HL-60 (cell line): Measurements from ENCODE around the gene SOX6.
"Not testable (repeated sequence)": the region's sequence is repeated elsewhere in the genome, so short reads cannot be mapped to it uniquely, and the experiment has no call there.

Experiments
- DNase-seq, 2 experiments: peaks; one replicate each; pipeline ENCODE4 v3.0.0-alpha.2; 2010 to 2020; ENCODE audit warnings: low read depth in 1 of 2, low spot score in 1 of 2
- H3K27ac ChIP-seq: fragments of 250-450 bp; sonication (Bioruptor Pico); replicated peaks from 2 replicates; pipeline ENCODE4 v1.5.1; 2020; ENCODE audit warnings: mild to moderate bottlenecking, moderate library complexity
- H3K27me3 ChIP-seq: fragments of 250-450 bp; sonication (Bioruptor Pico); 2 replicates; pipeline ENCODE4 v1.5.1; 2021; ENCODE audit warnings: mild to moderate bottlenecking, moderate library complexity; ENCODE audit not compliant: insufficient read depth, poor library complexity, severe bottlenecking
- H3K4me3 ChIP-seq: replicated peaks from 2 replicates; pipeline ENCODE4 v1.5.1; 2011; ENCODE audit warnings: mild to moderate bottlenecking, control low read depth, low read length; ENCODE audit not compliant: insufficient read depth
- GABPA ChIP-seq: IDR thresholded peaks from 2 replicates; pipeline ENCODE4 v1.6.1; 2012; ENCODE audit warnings: low read depth
- POLR2AphosphoS5 ChIP-seq: IDR thresholded peaks from 2 replicates; pipeline ENCODE4 v1.6.1; 2012; ENCODE audit warnings: low read depth
- SPI1 ChIP-seq: IDR thresholded peaks from 2 replicates; pipeline ENCODE4 v1.6.1; 2012; ENCODE audit warnings: low read depth, mild to moderate bottlenecking, borderline replicate concordance
- TF ChIP-seq, protein P1 (sequence below): IDR thresholded peaks from 2 replicates; pipeline ENCODE4 v1.6.1; 2012; ENCODE audit warnings: low read depth; ENCODE audit not compliant: insufficient replicate concordance
- TF ChIP-seq, protein P2 (sequence below): IDR thresholded peaks from one replicate; pipeline ENCODE4 v1.5.1; 2011; ENCODE audit warnings: low read length, control low read depth, inconsistent platforms; ENCODE audit not compliant: insufficient read depth

Gene SOX6

DNA sequence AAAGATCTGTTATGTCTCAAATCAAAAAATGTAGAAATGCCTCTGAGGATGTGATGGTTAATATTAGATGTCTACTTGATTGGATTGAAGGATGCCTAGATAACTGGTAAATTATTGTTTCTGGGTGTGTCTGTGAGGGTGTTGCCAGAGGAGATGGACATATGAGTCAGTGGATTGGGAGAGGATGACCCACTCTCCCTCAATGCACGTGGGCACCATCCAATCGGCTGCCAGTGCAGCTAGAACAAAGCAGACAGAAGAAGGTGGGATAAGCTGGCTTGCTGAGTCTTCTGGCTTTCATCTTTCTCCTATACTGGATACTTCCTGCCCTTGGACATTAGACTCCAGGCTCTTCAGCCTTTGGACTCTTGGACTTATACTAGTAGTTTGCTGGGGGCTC lies 430.3 kb downstream of the SOX6 start:
- no peak for DNase-seq
- H3K4me3 ChIP-seq: no peak overlapping the region
- H3K27me3 ChIP-seq: no peaks in the 10 kb centered on the region
- TF ChIP-seq SPI1: no peak
- TF ChIP-seq, protein P1, sequence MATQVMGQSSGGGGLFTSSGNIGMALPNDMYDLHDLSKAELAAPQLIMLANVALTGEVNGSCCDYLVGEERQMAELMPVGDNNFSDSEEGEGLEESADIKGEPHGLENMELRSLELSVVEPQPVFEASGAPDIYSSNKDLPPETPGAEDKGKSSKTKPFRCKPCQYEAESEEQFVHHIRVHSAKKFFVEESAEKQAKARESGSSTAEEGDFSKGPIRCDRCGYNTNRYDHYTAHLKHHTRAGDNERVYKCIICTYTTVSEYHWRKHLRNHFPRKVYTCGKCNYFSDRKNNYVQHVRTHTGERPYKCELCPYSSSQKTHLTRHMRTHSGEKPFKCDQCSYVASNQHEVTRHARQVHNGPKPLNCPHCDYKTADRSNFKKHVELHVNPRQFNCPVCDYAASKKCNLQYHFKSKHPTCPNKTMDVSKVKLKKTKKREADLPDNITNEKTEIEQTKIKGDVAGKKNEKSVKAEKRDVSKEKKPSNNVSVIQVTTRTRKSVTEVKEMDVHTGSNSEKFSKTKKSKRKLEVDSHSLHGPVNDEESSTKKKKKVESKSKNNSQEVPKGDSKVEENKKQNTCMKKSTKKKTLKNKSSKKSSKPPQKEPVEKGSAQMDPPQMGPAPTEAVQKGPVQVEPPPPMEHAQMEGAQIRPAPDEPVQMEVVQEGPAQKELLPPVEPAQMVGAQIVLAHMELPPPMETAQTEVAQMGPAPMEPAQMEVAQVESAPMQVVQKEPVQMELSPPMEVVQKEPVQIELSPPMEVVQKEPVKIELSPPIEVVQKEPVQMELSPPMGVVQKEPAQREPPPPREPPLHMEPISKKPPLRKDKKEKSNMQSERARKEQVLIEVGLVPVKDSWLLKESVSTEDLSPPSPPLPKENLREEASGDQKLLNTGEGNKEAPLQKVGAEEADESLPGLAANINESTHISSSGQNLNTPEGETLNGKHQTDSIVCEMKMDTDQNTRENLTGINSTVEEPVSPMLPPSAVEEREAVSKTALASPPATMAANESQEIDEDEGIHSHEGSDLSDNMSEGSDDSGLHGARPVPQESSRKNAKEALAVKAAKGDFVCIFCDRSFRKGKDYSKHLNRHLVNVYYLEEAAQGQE: no peak
- TF ChIP-seq, protein P2, sequence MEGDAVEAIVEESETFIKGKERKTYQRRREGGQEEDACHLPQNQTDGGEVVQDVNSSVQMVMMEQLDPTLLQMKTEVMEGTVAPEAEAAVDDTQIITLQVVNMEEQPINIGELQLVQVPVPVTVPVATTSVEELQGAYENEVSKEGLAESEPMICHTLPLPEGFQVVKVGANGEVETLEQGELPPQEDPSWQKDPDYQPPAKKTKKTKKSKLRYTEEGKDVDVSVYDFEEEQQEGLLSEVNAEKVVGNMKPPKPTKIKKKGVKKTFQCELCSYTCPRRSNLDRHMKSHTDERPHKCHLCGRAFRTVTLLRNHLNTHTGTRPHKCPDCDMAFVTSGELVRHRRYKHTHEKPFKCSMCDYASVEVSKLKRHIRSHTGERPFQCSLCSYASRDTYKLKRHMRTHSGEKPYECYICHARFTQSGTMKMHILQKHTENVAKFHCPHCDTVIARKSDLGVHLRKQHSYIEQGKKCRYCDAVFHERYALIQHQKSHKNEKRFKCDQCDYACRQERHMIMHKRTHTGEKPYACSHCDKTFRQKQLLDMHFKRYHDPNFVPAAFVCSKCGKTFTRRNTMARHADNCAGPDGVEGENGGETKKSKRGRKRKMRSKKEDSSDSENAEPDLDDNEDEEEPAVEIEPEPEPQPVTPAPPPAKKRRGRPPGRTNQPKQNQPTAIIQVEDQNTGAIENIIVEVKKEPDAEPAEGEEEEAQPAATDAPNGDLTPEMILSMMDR: no peak
- TF ChIP-seq POLR2AphosphoS5: no peak
- TF ChIP-seq GABPA: no peak
- no peak overlapping the region for H3K27ac ChIP-seq

DNA sequence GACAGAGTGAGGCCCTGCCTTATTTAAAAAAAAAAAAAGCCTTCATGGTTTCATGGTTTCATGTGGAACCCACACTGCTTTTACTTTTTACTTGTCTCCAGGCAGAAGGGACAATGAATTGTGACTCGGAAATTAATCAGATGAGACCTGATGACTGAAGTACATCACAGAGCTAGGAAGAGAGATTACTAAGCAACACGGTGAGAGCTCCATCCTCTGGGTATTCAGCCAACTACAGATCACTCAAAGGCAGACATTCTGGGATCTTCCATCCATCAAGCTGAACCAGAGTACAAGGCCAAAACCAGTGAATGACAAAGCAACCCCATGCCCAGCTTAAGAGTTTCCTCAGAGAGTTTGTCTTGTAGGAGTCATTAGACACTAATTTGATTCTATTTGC lies 433.2 kb downstream of the SOX6 start:
- Histone ChIP-seq H3K27me3 (no peaks in the 10 kb centered on the region), H3K27ac (no peak overlapping the region), H3K4me3 (no peak overlapping the region)
- DNase-seq: no peak
- TF ChIP-seq POLR2AphosphoS5 (no peak), SPI1 (no peak), GABPA (no peak)
- TF ChIP-seq, protein P2: no peak
- TF ChIP-seq, protein P1: no peak

GRCh38 chr11:15922745-15923144 lies 433.6 kb downstream of the SOX6 start:
- not testable (repeated sequence) for H3K27ac ChIP-seq, DNase-seq, H3K27me3 ChIP-seq, H3K4me3 ChIP-seq

DNA sequence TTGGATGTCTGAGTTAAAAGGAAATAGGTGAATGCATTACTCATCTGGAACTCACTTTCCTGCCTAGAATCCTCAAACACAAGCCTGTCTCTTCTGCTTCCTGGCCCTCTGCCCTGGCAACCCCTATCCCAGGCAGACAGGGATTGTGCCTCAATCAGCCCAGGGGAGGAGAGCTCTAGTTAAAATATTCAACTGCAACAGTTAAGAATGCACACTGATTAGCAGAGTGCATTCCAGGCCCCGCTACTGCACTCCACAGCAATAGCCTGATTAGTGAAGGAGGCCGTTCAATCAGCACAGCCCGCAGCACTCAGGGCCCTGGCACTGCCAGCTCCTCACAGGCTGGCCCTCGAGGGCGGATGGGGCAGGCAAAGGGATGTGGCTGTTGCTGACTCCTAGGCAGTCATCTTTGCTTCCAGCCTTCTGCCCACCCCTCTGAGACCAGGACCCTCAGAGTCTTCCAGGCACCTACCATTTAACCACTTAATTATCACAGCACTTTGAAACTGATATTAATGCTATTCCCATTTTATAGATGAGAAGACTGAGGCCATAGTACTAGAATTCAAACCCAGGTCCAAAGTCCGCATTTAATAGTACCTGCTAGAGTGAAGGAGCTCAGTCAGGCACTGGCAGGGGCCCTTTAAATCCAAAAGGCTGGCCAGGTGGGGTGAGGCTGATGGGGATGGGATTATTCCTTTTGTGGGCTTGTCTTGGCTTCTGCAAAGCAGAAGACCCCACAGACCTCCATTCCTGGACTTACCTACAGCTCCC lies 435.3 kb downstream of the SOX6 start:
- Histone ChIP-seq H3K27ac (no peak overlapping the region), H3K27me3 (no peaks in the 10 kb centered on the region), H3K4me3 (no peak overlapping the region)
- TF ChIP-seq SPI1: no peak
- TF ChIP-seq, protein P1: no peak
- TF ChIP-seq GABPA: no peak
- TF ChIP-seq, protein P2: no peak
- TF ChIP-seq POLR2AphosphoS5: no peak
- no peak for DNase-seq
